OCI-LY1 (cell line): ENCODE results near the gene DDX50.

ENCODE experiments used
- H2AFZ ChIP-seq: fragments of 200-600 bp; sonication (generic), shearing (Covaris generic); 2 replicates; pipeline ENCODE4 v1.6.0; 2014; ENCODE audit warnings: antibody characterized with exemption, mild to moderate bottlenecking, low read length
- H3F3A ChIP-seq: fragments of 200-600 bp; sonication (generic), shearing (Covaris generic); 2 replicates; pipeline ENCODE4 v1.6.0; 2014; ENCODE audit warnings: mild to moderate bottlenecking, antibody characterized with exemption, low read length, moderate library complexity; ENCODE audit not compliant: insufficient read depth
- H3K27ac ChIP-seq: fragments of 200-600 bp; sonication (generic); 2 replicates; pipeline ENCODE4 v1.5.1; 2014; ENCODE audit warnings: low read length, mixed run types, mild to moderate bottlenecking, low read depth; ENCODE audit not compliant: poor library complexity, severe bottlenecking
- H3K27me3 ChIP-seq: fragments of 200-600 bp; sonication (generic); 2 replicates; pipeline ENCODE4 v1.6.0; 2014; ENCODE audit warnings: antibody characterized with exemption, mild to moderate bottlenecking, low read length, moderate library complexity; ENCODE audit not compliant: insufficient read depth
- H3K36me3 ChIP-seq: fragments of 200-600 bp; sonication (generic); 2 replicates; pipeline ENCODE4 v1.6.1; 2014; ENCODE audit warnings: mild to moderate bottlenecking, antibody characterized with exemption, low read length, moderate library complexity, mixed read lengths; ENCODE audit not compliant: insufficient read depth
- H3K4me1 ChIP-seq: fragments of 200-600 bp; sonication (generic); 2 replicates; pipeline ENCODE4 v1.5.1; 2014; ENCODE audit warnings: mild to moderate bottlenecking, low read length, moderate library complexity; ENCODE audit not compliant: insufficient read depth, severe bottlenecking
- H3K4me2 ChIP-seq: fragments of 200-600 bp; sonication (generic), shearing (Covaris generic); 2 replicates; pipeline ENCODE4 v1.6.1; 2014; ENCODE audit warnings: low read length
- H3K4me3 ChIP-seq: fragments of 200-600 bp; sonication (generic); 2 replicates; pipeline ENCODE4 v1.5.1; 2014; ENCODE audit warnings: low read length, low read depth, mild to moderate bottlenecking, mixed read lengths; ENCODE audit not compliant: poor library complexity, severe bottlenecking
- H3K79me2 ChIP-seq: fragments of 200-600 bp; shearing (Covaris generic); 2 replicates; pipeline ENCODE4 v1.6.1; 2016; ENCODE audit warnings: mixed run types, low read length, mixed read lengths; ENCODE audit not compliant: insufficient read depth
- H3K9ac ChIP-seq: fragments of 200-600 bp; sonication (generic), shearing (Covaris generic); 2 replicates; pipeline ENCODE4 v1.6.1; 2014; ENCODE audit warnings: mild to moderate bottlenecking, low read length, mixed read lengths
- H3K9me2 ChIP-seq: fragments of 200-600 bp; sonication (generic), shearing (Covaris generic); 2 replicates; pipeline ENCODE4 v1.6.1; 2014; ENCODE audit warnings: low read depth, mild to moderate bottlenecking, low read length, mixed read lengths
- H3K9me3 ChIP-seq: fragments of 200-600 bp; shearing (Covaris generic); 2 replicates; pipeline ENCODE4 v1.6.1; 2014; ENCODE audit warnings: low read length, mixed read lengths
- H4K20me1 ChIP-seq: fragments of 200-600 bp; sonication (generic), shearing (Covaris generic); 2 replicates; pipeline ENCODE4 v1.6.0; 2016; ENCODE audit warnings: mild to moderate bottlenecking, low read length; ENCODE audit not compliant: insufficient read depth
- EZH2 ChIP-seq: fragments of 200-600 bp; sonication (generic), shearing (Covaris generic); IDR thresholded peaks from 2 replicates; pipeline ENCODE4 v1.8.0; 2017; ENCODE audit warnings: borderline replicate concordance, mixed run types, mild to moderate bottlenecking, antibody characterized with exemption, low read length, moderate library complexity, mixed read lengths
- TF ChIP-seq, protein P1 (sequence below): fragments of 200-600 bp; sonication (generic), shearing (Covaris generic); IDR thresholded peaks from 2 replicates; pipeline ENCODE4 v1.5.1; 2017; ENCODE audit warnings: mild to moderate bottlenecking, antibody characterized with exemption, low read length, moderate library complexity, mixed read lengths

DDX50 gene

GRCh38 chr10:68957284-68957615 lies 56.1 kb downstream of the DDX50 start:
- H4K20me1 ChIP-seq, result 0 out of 2 replicates have a peak, but pooled peaks cover 3% of the 10 kb centered on the region
- H3K9me3 ChIP-seq, result no peaks in the 10 kb centered on the region
- H3K4me2 ChIP-seq, result peak overlapping the region; percentile 99
- no peaks in the 10 kb centered on the region for H3K9me2 ChIP-seq
- no peaks in the 10 kb centered on the region; the same call in 1 of the 2 replicates for H3F3A ChIP-seq
- H3K4me3 ChIP-seq, result peak overlapping the region; percentile 90
- peaks cover 60% of the 10 kb centered on the region for H3K79me2 ChIP-seq
- H3K27ac ChIP-seq, result peak overlapping the region; percentile 87
- no peak overlapping the region for H2AFZ ChIP-seq
- TF ChIP-seq, protein P1, sequence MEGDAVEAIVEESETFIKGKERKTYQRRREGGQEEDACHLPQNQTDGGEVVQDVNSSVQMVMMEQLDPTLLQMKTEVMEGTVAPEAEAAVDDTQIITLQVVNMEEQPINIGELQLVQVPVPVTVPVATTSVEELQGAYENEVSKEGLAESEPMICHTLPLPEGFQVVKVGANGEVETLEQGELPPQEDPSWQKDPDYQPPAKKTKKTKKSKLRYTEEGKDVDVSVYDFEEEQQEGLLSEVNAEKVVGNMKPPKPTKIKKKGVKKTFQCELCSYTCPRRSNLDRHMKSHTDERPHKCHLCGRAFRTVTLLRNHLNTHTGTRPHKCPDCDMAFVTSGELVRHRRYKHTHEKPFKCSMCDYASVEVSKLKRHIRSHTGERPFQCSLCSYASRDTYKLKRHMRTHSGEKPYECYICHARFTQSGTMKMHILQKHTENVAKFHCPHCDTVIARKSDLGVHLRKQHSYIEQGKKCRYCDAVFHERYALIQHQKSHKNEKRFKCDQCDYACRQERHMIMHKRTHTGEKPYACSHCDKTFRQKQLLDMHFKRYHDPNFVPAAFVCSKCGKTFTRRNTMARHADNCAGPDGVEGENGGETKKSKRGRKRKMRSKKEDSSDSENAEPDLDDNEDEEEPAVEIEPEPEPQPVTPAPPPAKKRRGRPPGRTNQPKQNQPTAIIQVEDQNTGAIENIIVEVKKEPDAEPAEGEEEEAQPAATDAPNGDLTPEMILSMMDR, result no peak
- TF ChIP-seq EZH2, result no peak
- H3K9ac ChIP-seq, result peak overlapping the region; percentile 91
- H3K27me3 ChIP-seq, result no peaks in the 10 kb centered on the region
- H3K4me1 ChIP-seq, result peaks cover 38% of the 10 kb centered on the region
- H3K36me3 ChIP-seq, result peaks cover 49% of the 10 kb centered on the region

DNA sequence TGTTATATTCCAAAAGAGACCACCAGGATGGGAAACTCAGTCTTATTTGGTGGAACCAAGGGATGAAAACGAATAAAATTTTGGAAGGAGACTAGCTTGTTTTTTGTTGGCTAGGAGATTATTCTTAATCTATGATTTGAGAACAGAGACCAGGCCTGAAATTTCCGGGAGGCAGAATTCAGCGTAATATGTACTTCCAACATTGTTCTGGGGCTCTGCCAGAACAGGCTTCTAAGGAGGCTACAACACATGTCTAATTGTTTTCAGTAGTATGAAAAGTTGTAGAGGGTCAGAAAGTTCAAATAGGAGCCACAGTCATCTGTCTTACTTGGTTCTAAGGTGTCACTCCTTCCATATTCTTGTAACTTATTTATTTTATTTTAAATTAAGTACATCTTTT lies 56.5 kb downstream of the DDX50 start:
- Histone ChIP-seq H3K79me2 (peaks cover 60% of the 10 kb centered on the region), H3K4me1 (peaks cover 38% of the 10 kb centered on the region), H3K27me3 (no peaks in the 10 kb centered on the region), H3K27ac (peak overlapping the region; percentile 87), H3K4me2 (peak overlapping the region; percentile 99), H3F3A (no peaks in the 10 kb centered on the region; the same call in 1 of the 2 replicates), H3K36me3 (peaks cover 53% of the 10 kb centered on the region), H2AFZ (no peak overlapping the region), H3K9ac (peak overlapping the region; percentile 91), H3K9me2 (no peaks in the 10 kb centered on the region), H3K4me3 (peak overlapping the region; percentile 90), H4K20me1 (0 out of 2 replicates have a peak, but pooled peaks cover 3% of the 10 kb centered on the region), H3K9me3 (no peaks in the 10 kb centered on the region)
- TF ChIP-seq EZH2, result no peak
- TF ChIP-seq, protein P1, result no peak

DNA sequence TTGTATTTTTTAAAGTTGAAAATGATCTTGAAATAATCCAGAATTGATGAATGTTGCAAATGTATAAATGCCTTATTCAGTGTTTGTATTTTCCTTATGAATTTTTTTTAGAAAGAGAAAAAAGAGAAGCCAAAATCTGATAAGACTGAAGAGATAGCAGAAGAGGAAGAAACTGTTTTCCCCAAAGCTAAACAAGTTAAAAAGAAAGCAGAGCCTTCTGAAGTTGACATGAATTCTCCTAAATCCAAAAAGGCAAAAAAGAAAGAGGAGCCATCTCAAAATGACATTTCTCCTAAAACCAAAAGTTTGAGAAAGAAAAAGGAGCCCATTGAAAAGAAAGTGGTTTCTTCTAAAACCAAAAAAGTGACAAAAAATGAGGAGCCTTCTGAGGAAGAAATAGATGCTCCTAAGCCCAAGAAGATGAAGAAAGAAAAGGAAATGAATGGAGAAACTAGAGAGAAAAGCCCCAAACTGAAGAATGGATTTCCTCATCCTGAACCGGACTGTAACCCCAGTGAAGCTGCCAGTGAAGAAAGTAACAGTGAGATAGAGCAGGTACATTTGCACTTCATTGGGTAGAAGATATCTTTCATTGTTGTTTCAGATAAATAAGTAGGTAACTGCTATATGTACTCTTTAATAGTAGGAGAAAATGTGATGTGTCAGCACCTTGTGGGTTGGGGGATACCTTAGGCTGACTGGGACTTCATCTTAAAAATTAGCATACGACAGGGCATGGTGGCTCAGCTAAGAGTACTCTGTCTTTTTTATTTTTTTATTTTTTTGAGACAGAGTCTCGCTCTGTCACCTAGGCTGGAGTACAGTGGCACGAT lies 58.8 kb downstream of the DDX50 start:
- TF ChIP-seq, protein P1, result no peak
- TF ChIP-seq EZH2, result no peak
- Histone ChIP-seq H3K4me1 (peaks cover 32% of the 10 kb centered on the region), H3K27ac (no peak overlapping the region), H2AFZ (no peak overlapping the region), H3K4me3 (no peak overlapping the region), H3K36me3 (peaks cover 75% of the 10 kb centered on the region), H3K27me3 (no peaks in the 10 kb centered on the region), H3K4me2 (0 out of 2 replicates have a peak overlapping the region, but pooled peaks have one; percentile 21), H3K79me2 (peaks cover 60% of the 10 kb centered on the region), H3K9me2 (no peaks in the 10 kb centered on the region), H3K9ac (no peak overlapping the region), H4K20me1 (0 out of 2 replicates have a peak, but pooled peaks cover 3% of the 10 kb centered on the region), H3F3A (no peaks in the 10 kb centered on the region; the same call in 1 of the 2 replicates), H3K9me3 (no peaks in the 10 kb centered on the region)
